K562 (cell line): Measurements from ENCODE around the gene LUC7L. TPM values are rescaled to one million over a fixed set of nuclear protein-coding genes. Genes with fewer than 3 reads are reported as not detected.

ENCODE experiments used
- CHD1 ChIP-seq: fragments of 200-600 bp; sonication (generic); IDR thresholded peaks from one replicate; pipeline ENCODE4 v1.6.1; 2012; ENCODE audit warnings: mild to moderate bottlenecking, moderate library complexity, low read length, inconsistent platforms
- EGR1 ChIP-seq: fragments of 450-650 bp; conservative IDR thresholded peaks from 2 replicates; pipeline ENCODE4 v1.6.1; 2017; ENCODE audit warnings: mild to moderate bottlenecking
- ELK1 ChIP-seq: sonication (generic); formaldehyde crosslinking; IDR thresholded peaks from 2 replicates; pipeline ENCODE4 v1.8.1; 2022; ENCODE audit warnings: missing genetic modification reagents
- FIP1L1 ChIP-seq: fragments of 200-400 bp; formaldehyde crosslinking; IDR thresholded peaks from 2 replicates; pipeline ENCODE4 v1.6.1; 2018; ENCODE audit warnings: mild to moderate bottlenecking, low read depth, low read length; ENCODE audit not compliant: poor library complexity, severe bottlenecking
- GATAD2A ChIP-seq: fragments of 450-650 bp; IDR thresholded peaks from 2 replicates; pipeline ENCODE4 v1.6.1; 2017
- KLF13 ChIP-seq: fragments of 450-650 bp; IDR thresholded peaks from 2 replicates; pipeline ENCODE4 v1.6.1; 2016; ENCODE audit warnings: missing genetic modification characterization, low read depth, mild to moderate bottlenecking, missing compliant biosample characterization, moderate library complexity, borderline replicate concordance
- MBD1 ChIP-seq: fragments of 250-450 bp; sonication (Bioruptor Pico); IDR thresholded peaks from 2 replicates; pipeline ENCODE4 v1.8.0; 2022; ENCODE audit warnings: inconsistent platforms
- MTA3 ChIP-seq: fragments of 450-650 bp; formaldehyde crosslinking; IDR thresholded peaks from 2 replicates; pipeline ENCODE4 v1.6.1; 2017; ENCODE audit warnings: mild to moderate bottlenecking, borderline replicate concordance
- NCOA1 ChIP-seq: fragments of 450-650 bp; IDR thresholded peaks from 2 replicates; pipeline ENCODE4 v1.6.1; 2016; ENCODE audit warnings: low read depth
- PTBP1 ChIP-seq: fragments of 200-400 bp; formaldehyde crosslinking; IDR thresholded peaks from 2 replicates; pipeline ENCODE4 v1.6.1; 2017; ENCODE audit warnings: low read depth, low read length
- SAFB ChIP-seq: fragments of 200-400 bp; formaldehyde crosslinking; IDR thresholded peaks from 2 replicates; pipeline ENCODE4 v1.6.1; 2017; ENCODE audit warnings: low read depth, low read length, borderline replicate concordance
- SIN3B ChIP-seq: fragments of 450-650 bp; IDR thresholded peaks from 2 replicates; pipeline ENCODE4 v1.6.1; 2017; ENCODE audit warnings: low read depth, mild to moderate bottlenecking, moderate library complexity
- SP1 ChIP-seq: sonication (generic); formaldehyde crosslinking; IDR thresholded peaks from 2 replicates; pipeline ENCODE4 v1.8.1; 2022; ENCODE audit warnings: mild to moderate bottlenecking, missing genetic modification reagents
- STAG1 ChIP-seq: sonication (generic); formaldehyde crosslinking; IDR thresholded peaks from 2 replicates; pipeline ENCODE4 v1.5.0; 2020; ENCODE audit warnings: missing genetic modification reagents, borderline replicate concordance
- TEAD4 ChIP-seq, 2 experiments: sonication (generic) in 1 of 2; formaldehyde crosslinking in 1 of 2; IDR thresholded peaks; 2 replicates each; pipeline versions ENCODE4 v1.6.1 to v1.8.0; 2012 to 2022; ENCODE audit warnings: borderline replicate concordance in 1 of 2, inconsistent platforms in 1 of 2, low read length in 1 of 2, mild to moderate bottlenecking in 1 of 2, missing genetic modification reagents in 1 of 2
- TFAM ChIP-seq: fragments of 250-450 bp; sonication (Bioruptor Pico); conservative IDR thresholded peaks from 2 replicates; pipeline ENCODE4 v1.5.0; 2021; ENCODE audit warnings: mild to moderate bottlenecking, moderate library complexity
- ZBTB17 ChIP-seq: fragments of 450-650 bp; formaldehyde crosslinking; IDR thresholded peaks from 2 replicates; pipeline ENCODE4 v1.4.0; 2020; ENCODE audit warnings: mild to moderate bottlenecking
- ZNF12 ChIP-seq: sonication (generic); formaldehyde crosslinking; IDR thresholded peaks from 2 replicates; pipeline ENCODE4 v1.4.0; 2020; ENCODE audit warnings: mild to moderate bottlenecking, missing genetic modification reagents
- ZNF232 ChIP-seq: sonication (generic); formaldehyde crosslinking; IDR thresholded peaks from 2 replicates; pipeline ENCODE4 v1.8.0; 2022; ENCODE audit warnings: mild to moderate bottlenecking, missing genetic modification reagents
- ZNF274 ChIP-seq: IDR thresholded peaks from 2 replicates; pipeline ENCODE4 v1.6.1; 2011; ENCODE audit warnings: low read depth, mild to moderate bottlenecking, low read length, moderate library complexity, borderline replicate concordance
- ZNF511 ChIP-seq: sonication (generic); formaldehyde crosslinking; IDR thresholded peaks from 2 replicates; pipeline ENCODE4 v1.8.0; 2022; ENCODE audit warnings: mild to moderate bottlenecking, missing genetic modification reagents
- ZNF512 ChIP-seq: IDR thresholded peaks from 2 replicates; pipeline ENCODE4 v1.6.1; 2016; ENCODE audit warnings: missing genetic modification characterization, missing compliant biosample characterization
- polyA plus RNA-seq, 8 experiments: library from polyadenylated mRNA; depleted of rRNA in 4 of 8; stranded (reverse) in 5 of 8; unstranded in 3 of 8; fragments of >200 nt; fragmentation: Nextera tagmentation in 2 of 8; fragmentation: Illumina TruSeq in 1 of 8; extraction: Ambion mirVana in 2 of 8; extraction: Trizol in 1 of 8; gene quantifications; 2 replicates each; pipeline versions ENCODE4 v1.2.1 to v1.2.3, GENCODE V29; 2011 to 2014; ENCODE audit warnings: inconsistent platforms in 1 of 8, missing spikeins in 1 of 8
- total RNA-seq, 7 experiments: library from RNA; depleted of rRNA in 6 of 7; stranded (reverse); fragments of >200 nt in 6 of 7; fragmentation: Illumina TruSeq in 2 of 7; extraction: Trizol in 2 of 7; gene quantifications; 2 replicates each; pipeline versions ENCODE4 v1.2.1 to v1.2.3, GENCODE V29; 2011 to 2021; ENCODE audit warnings: low replicate concordance in 1 of 7

The LUC7L gene
- total and polyA plus RNA-seq, 9 of the 15 experiments (the other 6 are each of a cell fraction or from before 2014, with no cell fraction given): 1.7 to 93.3 (median 59.5) TPM

GRCh38 chr16:180681-181564, 48.3 kb downstream of the LUC7L start (continued):
- no peak for TF ChIP-seq ZNF512
- TF ChIP-seq SIN3B: 0 out of 2 replicates have a peak, but pooled peaks have one; percentile 48
- TF ChIP-seq ZNF232 (CRISPR knock-in tag): peak; percentile 100
- peak; percentile 45 for TF ChIP-seq CHD1
- peak; percentile 94 for TF ChIP-seq STAG1 (CRISPR knock-in tag)
- peak; percentile 98 for TF ChIP-seq FIP1L1
- peak; percentile 93 for TF ChIP-seq MTA3
- TF ChIP-seq ZNF274: peak; percentile 44; the same call in 1 of the 2 replicates
- peak; percentile 17; the same call in 1 of the 2 replicates for TF ChIP-seq EGR1
- TF ChIP-seq SP1 (CRISPR knock-in tag): peak; percentile 85; the same call in 1 of the 2 replicates
- no peak for TF ChIP-seq TFAM (CRISPR knock-in tag)
- peak; percentile 87 for TF ChIP-seq SAFB
- TF ChIP-seq MBD1 (CRISPR knock-in tag): no peak
- TF ChIP-seq ZBTB17 (CRISPR knock-in tag): 0 out of 2 replicates have a peak, but pooled peaks have one; percentile 71
- peak; percentile 39; the same call in 1 of the 2 replicates for TF ChIP-seq PTBP1
- peak; percentile 65 for TF ChIP-seq KLF13 (tag)
- TF ChIP-seq TEAD4 (IDR thresholded peaks at IDR 0.05; ENCODE audit: low read length): peak; percentile 42; the same call in 1 of the 2 replicates
- peak; percentile 99 for TF ChIP-seq TEAD4 (CRISPR knock-in tag; IDR thresholded peaks at IDR 0.05; ENCODE audit: borderline replicate concordance)
- peak; percentile 100 for TF ChIP-seq ZNF511 (CRISPR knock-in tag)
- no peak for TF ChIP-seq NCOA1
- peak; percentile 84; the same call in 1 of the 2 replicates for TF ChIP-seq ZNF12 (CRISPR knock-in tag)
- no peak for TF ChIP-seq GATAD2A
- peak; percentile 49; the same call in 1 of the 2 replicates for TF ChIP-seq ELK1
